CD4-positive, alpha-beta T cell treated with Interleukin-15 for 4 hours (primary cell): ENCODE data around the gene PCDHB9.
"Not testable (repeated sequence)": the region's sequence is repeated elsewhere in the genome, so short reads cannot be mapped to it uniquely, and the experiment has no call there.

ENCODE experiments used
- DNase-seq: peaks from one replicate; pipeline ENCODE4 v3.0.0-alpha.2; 2020; ENCODE audit warnings: low spot score

The PCDHB9 gene

DNA sequence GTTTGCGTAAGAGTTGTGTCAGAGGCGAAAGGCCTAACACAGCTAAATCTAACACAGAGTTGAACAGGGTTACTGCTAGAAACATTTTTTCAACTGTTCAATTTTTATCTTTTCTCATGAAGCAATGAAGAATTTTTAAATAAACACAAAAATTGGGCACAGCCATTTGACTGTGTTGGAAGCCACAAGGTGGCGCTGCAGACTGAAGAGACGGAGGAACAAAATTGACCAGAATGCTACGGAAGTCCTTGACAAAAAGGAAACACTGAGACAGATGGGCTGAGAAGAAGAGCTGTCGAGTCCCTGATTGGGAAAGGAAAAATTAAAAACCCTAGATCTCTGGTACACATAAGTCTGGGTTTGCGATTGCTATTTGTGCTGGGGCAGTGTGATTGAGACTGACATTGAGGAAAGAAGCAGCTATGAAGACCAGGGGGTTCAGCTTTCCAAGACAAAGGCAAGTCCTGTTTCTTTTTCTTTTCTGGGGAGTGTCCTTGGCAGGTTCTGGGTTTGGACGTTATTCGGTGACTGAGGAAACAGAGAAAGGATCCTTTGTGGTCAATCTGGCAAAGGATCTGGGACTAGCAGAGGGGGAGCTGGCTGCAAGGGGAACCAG, at the start of gene PCDHB9:
TSS of gene PCDHB9 (plus strand) at position 265 of the 616 bp plus-strand sequence. CDS start at position 423, 158 bp downstream.
- peak; percentile 14 for DNase-seq

DNA sequence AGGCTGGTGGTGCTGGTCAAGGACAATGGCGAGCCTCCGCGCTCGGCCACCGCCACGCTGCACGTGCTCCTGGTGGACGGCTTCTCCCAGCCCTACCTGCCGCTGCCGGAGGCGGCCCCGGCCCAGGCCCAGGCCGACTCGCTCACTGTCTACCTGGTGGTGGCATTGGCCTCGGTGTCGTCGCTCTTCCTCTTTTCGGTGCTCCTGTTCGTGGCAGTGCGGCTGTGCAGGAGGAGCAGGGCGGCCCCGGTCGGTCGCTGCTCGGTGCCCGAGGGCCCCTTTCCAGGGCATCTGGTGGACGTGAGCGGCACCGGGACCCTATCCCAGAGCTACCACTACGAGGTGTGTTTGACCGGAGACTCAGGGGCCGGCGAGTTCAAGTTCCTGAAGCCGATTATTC, 49.6 kb upstream of the PCDHB9 start:
- DNase-seq, result not testable (repeated sequence)

DNA sequence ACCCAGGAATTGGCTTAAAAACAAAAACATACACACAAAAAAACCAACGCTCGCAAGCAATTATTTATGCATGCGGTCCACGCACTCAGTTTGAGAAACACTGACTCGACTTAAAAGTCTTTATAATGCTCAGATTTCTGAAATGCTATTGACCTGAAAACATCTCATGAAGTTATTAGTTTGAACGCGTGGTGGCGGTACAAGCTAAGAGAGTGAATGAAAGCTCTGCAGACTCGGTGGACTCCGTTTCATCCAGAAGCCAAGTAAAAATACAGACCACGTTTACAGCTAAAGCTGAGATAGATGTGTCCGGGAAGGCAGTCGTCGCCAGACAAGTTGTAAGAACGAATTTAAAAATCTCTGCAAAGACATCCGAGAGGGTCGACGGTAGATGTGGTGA, 37.1 kb upstream of the PCDHB9 start, which contains the start of gene PCDHB6:
TSS of gene PCDHB6 (plus strand) at position 246 of the 400 bp plus-strand sequence. CDS start 201 bp downstream, outside the sequence.
- no peak for DNase-seq

- no peak for DNase-seq
Measured at GRCh38 chr5:141150224-141150992, 36.6 kb upstream of the PCDHB9 start.

- DNase-seq, result no peak
Measured at GRCh38 chr5:141150993-141151325, 36.0 kb upstream of the PCDHB9 start.

DNA sequence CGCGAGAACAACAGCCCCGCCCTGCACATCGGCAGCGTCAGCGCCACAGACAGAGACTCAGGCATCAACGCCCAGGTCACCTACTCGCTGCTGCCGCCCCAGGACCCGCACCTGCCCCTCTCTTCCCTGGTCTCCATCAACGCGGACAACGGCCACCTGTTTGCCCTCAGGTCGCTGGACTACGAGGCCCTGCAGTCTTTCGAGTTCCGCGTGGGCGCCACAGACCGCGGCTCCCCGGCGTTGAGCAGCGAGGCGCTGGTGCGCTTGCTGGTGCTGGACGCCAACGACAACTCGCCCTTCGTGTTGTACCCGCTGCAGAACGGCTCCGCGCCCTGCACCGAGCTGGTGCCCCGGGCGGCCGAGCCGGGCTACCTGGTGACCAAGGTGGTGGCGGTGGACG, 35.3 kb upstream of the PCDHB9 start:
- DNase-seq, result not testable (repeated sequence)

GRCh38 chr5:141152096-141152495, 34.9 kb upstream of the PCDHB9 start:
- not testable (repeated sequence) for DNase-seq

- no peak for DNase-seq
Measured at GRCh38 chr5:141155540-141156374, 31.2 kb upstream of the PCDHB9 start.

DNA sequence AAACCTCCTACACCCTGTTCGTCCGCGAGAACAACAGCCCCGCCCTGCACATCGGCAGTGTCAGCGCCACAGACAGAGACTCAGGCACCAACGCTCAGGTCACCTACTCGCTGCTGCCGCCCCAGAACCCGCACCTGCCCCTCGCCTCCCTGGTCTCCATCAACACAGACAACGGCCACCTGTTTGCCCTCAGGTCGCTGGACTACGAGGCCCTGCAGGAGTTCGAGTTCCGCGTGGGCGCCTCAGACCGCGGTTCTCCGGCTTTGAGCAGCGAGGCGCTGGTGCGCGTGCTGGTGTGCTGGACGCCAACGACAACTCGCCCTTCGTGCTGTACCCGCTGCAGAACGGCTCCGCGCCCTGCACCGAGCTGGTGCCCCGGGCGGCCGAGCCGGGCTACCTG, 29.6 kb upstream of the PCDHB9 start:
- not testable (repeated sequence) for DNase-seq

DNA sequence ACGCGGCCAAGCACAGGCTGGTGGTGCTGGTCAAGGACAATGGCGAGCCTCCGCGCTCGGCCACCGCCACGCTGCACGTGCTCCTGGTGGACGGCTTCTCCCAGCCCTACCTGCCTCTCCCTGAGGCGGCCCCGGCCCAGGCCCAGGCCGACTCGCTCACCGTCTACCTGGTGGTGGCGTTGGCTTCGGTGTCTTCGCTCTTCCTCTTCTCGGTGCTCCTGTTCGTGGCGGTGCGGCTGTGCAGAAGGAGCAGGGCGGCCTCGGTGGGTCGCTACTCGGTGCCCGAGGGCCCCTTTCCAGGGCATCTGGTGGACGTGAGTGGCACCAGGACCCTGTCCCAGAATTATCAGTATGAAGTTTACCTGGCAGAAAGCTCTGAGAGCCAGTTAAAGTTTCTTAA, 29.1 kb upstream of the PCDHB9 start:
- DNase-seq, result not testable (repeated sequence)

- DNase-seq, result peak; percentile 15
Measured at GRCh38 chr5:141172381-141173204, 14.4 kb upstream of the PCDHB9 start, which contains the start of gene PCDHB7. Gene PCDHB7, plus strand, starts transcription at chr5:141172644. Its CDS starts 192 bp downstream, at chr5:141172836.

- DNase-seq, result not testable (repeated sequence)
Measured at GRCh38 chr5:141174291-141175104, 12.5 kb upstream of the PCDHB9 start.

GRCh38 chr5:141175933-141176332, 11.0 kb upstream of the PCDHB9 start:
- DNase-seq, result no peak

DNA sequence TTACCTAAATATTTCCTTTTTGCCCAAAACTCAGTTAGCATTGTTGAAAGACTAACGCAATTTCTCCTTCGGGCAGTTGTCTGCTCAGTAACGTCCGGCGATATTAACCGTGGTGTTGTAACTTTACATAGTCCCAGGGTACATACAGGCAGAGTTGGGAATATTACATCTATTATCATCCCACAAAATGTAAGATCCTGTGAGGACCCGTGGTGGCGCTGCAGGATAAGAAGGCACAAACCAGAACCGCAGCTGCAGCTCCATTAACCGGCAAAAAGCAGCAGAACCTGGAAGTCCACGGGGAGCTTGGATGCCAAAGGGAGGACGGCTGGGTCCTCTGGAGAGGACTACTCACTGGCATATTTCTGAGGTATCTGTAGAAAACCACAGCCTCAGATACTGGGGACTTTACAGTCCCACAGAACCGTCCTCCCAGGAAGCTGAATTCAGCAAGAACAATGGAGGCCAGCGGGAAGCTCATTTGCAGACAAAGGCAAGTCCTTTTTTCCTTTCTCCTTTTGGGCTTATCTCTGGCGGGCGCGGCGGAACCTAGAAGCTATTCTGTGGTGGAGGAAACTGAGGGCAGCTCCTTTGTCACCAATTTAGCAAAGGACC, 9.3 kb upstream of the PCDHB9 start, which contains the start of gene PCDHB8:
TSS of gene PCDHB8 (plus strand) at position 214 of the 615 bp plus-strand sequence. CDS start at position 459, 245 bp downstream.
- not testable (repeated sequence) for DNase-seq

DNA sequence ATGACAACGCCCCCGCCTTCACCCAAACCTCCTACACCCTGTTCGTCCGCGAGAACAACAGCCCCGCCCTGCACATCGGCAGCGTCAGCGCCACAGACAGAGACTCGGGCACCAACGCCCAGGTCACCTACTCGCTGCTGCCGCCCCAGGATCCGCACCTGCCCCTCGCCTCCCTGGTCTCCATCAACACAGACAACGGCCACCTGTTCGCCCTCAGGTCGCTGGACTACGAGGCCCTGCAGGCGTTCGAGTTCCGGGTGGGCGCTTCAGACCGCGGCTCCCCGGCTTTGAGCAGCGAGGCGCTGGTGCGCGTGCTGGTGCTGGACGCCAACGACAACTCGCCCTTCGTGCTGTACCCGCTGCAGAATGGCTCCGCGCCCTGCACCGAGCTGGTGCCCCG, 7.6 kb upstream of the PCDHB9 start:
- not testable (repeated sequence) for DNase-seq

DNA sequence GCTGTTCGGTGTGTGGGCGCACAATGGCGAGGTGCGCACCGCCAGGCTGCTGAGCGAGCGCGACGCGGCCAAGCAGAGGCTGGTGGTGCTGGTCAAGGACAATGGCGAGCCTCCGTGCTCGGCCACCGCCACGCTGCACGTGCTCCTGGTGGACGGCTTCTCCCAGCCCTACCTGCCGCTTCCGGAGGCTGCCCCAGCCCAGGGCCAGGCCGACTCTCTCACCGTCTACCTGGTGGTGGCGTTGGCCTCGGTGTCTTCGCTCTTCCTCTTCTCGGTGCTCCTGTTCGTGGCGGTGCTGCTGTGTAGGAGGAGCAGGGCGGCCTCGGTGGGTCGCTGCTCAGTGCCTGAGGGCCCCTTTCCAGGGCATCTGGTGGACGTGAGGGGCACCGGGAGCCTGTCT, 7.1 kb upstream of the PCDHB9 start:
- not testable (repeated sequence) for DNase-seq

DNA sequence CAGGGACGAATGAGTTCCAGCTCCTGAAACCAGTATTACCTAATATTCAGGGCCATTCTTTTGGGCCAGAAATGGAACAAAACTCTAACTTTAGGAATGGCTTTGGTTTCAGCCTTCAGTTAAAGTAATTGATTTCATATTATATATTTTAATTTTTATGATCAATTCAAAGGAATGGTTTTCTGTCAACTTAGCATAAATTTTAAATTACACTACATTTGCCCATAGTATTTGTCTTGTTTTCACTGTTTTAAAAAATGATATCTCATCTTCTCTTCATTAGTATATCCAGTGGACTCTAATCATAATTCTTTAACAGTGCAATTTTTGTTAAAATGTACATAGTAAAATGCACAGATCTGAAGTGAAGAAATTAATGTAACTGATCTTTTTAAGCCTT, 6.6 kb upstream of the PCDHB9 start:
- DNase-seq, result no peak

DNA sequence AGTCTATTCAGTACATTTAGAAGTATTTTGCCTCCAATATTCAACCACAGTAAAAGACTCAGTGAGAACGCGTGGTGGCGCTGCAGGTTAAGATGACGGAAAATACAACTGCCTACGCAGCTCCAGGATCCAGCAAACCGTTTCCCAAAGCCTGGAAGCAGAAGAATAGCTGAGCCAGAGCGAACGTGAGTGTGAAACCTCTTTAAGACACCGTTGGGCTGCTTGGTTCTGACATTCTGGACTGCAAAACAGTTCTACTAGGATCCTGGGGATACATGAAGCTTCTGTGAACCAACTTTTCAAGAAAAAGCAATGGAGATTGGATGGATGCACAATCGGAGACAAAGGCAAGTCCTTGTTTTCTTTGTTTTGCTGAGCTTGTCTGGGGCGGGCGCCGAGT, 4.7 kb upstream of the PCDHB9 start, which contains the start of gene PCDHB16:
TSS of gene PCDHB16 (plus strand) at position 140 of the 400 bp plus-strand sequence. CDS start at position 313, 173 bp downstream.
- DNase-seq, result no peak

DNA sequence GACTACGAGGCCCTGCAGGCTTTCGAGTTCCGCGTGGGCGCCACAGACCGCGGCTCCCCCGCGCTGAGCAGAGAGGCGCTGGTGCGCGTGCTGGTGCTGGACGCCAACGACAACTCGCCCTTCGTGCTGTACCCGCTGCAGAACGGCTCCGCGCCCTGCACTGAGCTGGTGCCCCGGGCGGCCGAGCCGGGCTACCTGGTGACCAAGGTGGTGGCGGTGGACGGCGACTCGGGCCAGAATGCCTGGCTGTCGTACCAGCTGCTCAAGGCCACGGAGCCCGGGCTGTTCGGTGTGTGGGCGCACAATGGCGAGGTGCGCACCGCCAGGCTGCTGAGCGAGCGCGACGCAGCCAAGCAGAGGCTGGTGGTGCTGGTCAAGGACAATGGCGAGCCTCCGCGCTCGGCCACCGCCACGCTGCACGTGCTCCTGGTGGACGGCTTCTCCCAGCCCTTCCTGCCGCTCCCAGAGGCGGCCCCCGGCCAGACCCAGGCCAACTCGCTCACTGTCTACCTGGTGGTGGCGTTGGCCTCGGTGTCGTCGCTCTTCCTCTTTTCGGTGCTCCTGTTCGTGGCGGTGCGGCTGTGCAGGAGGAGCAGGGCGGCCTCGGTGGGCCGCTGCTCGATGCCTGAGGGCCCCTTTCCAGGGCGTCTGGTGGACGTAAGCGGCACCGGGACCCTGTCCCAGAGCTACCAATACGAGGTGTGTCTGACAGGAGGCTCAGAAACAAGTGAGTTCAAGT, 2.7 kb upstream of the PCDHB9 start:
- not testable (repeated sequence) for DNase-seq
